Memory B cell (primary cell): Measurements from ENCODE around the gene KIAA1755.
A peak's percentile ranks its signal among the peaks of the same experiment; 100 is the strongest.

Source experiments
- ATAC-seq: fragments of 150-1000 bp; cut with Tn5 transposase; 2 replicates; pipeline ENCODE4 v1.10.0; 2021; ENCODE audit warnings: low read depth, mild to moderate bottlenecking, moderate library complexity
- DNase-seq, 2 donors: peaks; one replicate each; pipeline ENCODE4 v3.0.0; 2022; ENCODE audit warnings: low spot score in 2 of 2
- H3K27ac Mint-ChIP-seq: one replicate; pipeline ENCODE4 v1.8.0; 2022; ENCODE audit warnings: mild to moderate bottlenecking, moderate library complexity, mixed read lengths
- H3K27me3 Mint-ChIP-seq: one replicate; pipeline ENCODE4 v1.8.0; 2022; ENCODE audit warnings: mixed read lengths
- H3K36me3 Mint-ChIP-seq: one replicate; pipeline ENCODE4 v1.8.0; 2022; ENCODE audit warnings: mild to moderate bottlenecking, mixed read lengths
- H3K4me1 Mint-ChIP-seq: one replicate; pipeline ENCODE4 v1.8.0; 2022; ENCODE audit warnings: mixed read lengths
- H3K4me3 Mint-ChIP-seq: one replicate; pipeline ENCODE4 v1.8.0; 2022; ENCODE audit warnings: mild to moderate bottlenecking, moderate library complexity, mixed read lengths
- H3K9me3 Mint-ChIP-seq: one replicate; pipeline ENCODE4 v1.8.0; 2022; ENCODE audit warnings: mixed read lengths

The KIAA1755 gene

DNA sequence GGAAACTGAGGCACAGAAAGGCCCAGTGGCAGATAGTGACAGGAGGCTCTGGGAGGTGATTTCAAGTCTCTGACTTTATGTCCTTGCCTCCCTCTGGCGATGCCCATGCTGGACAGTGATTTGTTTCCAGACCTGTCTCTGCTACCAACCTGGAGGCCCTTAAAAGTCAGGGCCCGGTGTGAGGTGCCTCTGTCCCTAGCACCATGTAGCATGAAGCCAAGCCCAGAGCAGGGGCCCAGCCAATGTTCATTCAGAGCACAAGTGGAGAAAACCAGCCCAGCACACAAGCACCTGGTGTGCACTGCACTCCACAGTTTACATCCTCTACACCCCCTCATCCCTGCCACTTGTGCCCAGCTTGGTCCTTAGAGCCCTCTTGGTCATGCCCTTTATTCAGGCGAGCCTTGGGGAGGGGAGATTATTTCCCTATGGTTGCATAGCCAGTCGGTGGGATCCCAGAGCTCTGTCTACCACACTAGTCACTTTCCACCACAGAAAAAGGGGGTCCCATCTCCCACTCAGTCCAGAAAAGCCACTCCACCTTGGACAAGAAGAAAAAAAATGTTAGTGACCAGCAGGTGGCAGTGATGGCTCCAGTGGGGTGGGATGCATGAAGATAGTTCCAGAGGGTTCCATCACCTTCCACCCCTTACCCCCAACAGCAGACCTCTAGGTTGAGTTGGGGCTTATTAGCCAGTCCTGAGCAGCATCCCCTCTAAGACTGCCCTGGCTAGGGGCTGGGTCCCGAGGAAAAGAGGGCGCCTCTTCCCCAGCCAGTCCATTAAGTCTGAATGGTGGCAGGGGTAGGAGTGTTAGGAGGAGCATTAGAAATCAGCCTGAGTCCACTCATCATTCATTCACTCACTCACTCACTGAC, 30.9 kb downstream of the KIAA1755 start:
- H3K27me3 Mint-ChIP-seq: peaks cover 7% of the 10 kb centered on the region
- H3K36me3 Mint-ChIP-seq: no peaks in the 10 kb centered on the region

DNA sequence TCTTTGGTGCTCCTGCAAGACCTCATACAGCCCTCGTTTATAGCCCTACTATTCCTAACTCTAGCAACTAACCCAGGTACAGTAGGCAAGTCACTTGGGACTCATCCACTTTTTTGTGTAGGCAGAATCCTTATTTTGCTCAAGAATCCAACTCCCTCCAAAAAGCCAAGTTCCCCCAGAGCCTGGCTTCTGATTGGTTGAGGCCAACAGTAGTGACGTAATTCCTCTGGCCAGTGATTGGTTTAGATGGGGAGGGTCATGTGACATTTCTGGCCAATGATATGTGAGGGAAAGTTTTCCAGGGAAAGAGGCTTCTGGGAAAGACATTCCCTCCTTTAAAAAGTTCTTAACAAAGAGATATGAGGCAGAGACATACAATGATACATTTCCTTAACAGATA, 32.1 kb downstream of the KIAA1755 start:
- H3K27ac Mint-ChIP-seq: no peak overlapping the region
- DNase-seq (no peak), ATAC-seq (no peak)
- peaks cover 7% of the 10 kb centered on the region for H3K27me3 Mint-ChIP-seq
- H3K4me3 Mint-ChIP-seq: no peak overlapping the region
- H3K9me3 Mint-ChIP-seq: no peaks in the 10 kb centered on the region
- no peaks in the 10 kb centered on the region for H3K36me3 Mint-ChIP-seq
- H3K4me1 Mint-ChIP-seq: no peaks in the 10 kb centered on the region

More for the DNA sequence above, 30.9 kb downstream of the KIAA1755 start:
- H3K4me3 Mint-ChIP-seq: no peak overlapping the region
- no peaks in the 10 kb centered on the region for H3K9me3 Mint-ChIP-seq
- no peaks in the 10 kb centered on the region for H3K4me1 Mint-ChIP-seq
- DNase-seq: no peak
- no peak overlapping the region for H3K27ac Mint-ChIP-seq
- no peak for ATAC-seq

DNA sequence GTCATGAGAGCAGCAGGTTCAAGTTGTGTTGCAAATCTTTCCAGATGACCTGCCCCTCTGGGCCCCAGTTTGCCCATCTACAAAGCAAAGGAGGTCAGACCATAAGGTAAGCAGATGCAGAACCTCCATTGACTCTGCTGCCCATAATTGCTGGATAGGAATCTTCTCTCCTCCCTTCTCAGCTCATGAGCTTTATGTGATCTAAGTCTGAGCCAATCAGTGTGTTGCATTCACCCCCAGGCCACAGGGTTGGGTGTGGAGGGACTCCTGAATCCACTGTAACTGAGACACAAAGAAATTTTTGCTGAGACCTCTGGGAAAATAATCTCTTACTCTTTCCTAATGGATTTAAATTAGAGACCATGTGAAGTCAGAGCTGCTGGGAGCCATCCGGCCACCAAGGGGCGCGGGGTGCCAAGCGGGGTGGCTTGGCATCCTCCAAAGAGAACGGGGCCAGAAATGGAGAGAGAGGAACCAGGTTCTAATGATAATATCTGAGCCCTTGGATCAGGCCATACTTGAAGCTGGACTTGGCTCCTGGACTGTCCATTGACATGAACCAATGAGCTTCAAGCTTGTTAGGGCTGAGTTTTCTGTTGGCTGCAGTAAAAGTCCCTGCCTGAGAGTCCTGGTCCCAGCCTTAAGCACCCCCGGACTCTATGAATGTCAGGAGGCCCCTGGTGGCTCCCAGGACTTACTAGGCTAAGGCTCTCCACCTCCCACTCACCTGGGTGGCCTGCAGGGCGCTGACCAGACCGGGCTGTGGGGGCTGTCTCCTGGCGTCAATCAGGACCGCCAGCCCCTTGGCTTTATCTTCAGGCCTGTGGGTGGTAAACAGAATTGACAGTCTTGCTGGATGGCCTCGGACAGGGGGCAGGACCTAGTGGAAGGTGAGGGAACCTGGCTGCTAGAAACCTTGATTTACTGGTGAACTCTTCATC, 32.8 kb downstream of the KIAA1755 start:
- no peak overlapping the region for H3K27ac Mint-ChIP-seq
- H3K36me3 Mint-ChIP-seq: no peaks in the 10 kb centered on the region
- ATAC-seq (no peak), DNase-seq (no peak)
- H3K4me1 Mint-ChIP-seq: peaks cover 1% of the 10 kb centered on the region
- peaks cover 7% of the 10 kb centered on the region for H3K27me3 Mint-ChIP-seq
- no peaks in the 10 kb centered on the region for H3K9me3 Mint-ChIP-seq
- H3K4me3 Mint-ChIP-seq: no peak overlapping the region

DNA sequence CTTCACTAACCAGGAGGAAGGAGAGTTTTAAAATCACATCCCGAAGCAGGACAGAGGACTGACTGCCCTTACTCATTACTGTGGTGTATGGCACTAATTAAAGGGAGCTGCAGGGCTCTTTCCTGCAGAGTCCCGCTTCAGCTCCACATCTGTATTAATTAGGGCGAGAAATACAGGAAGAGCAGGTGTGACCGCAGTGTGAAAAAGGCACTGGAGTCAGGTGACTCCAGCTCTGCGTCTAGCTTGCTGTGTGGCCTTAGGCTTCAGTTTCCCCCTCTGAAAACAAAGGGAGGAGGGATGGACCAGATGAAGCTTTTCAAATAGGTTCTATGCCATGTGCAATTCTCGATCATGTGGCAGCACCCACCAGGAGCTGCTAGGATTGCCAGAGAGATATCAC, 34.0 kb downstream of the KIAA1755 start:
- no peak overlapping the region for H3K27ac Mint-ChIP-seq
- H3K4me3 Mint-ChIP-seq: no peak overlapping the region
- H3K9me3 Mint-ChIP-seq: no peaks in the 10 kb centered on the region
- DNase-seq: no peak
- ATAC-seq: no peak
- H3K4me1 Mint-ChIP-seq: peaks cover 4% of the 10 kb centered on the region
- H3K27me3 Mint-ChIP-seq: peaks cover 7% of the 10 kb centered on the region
- H3K36me3 Mint-ChIP-seq: no peaks in the 10 kb centered on the region

DNA sequence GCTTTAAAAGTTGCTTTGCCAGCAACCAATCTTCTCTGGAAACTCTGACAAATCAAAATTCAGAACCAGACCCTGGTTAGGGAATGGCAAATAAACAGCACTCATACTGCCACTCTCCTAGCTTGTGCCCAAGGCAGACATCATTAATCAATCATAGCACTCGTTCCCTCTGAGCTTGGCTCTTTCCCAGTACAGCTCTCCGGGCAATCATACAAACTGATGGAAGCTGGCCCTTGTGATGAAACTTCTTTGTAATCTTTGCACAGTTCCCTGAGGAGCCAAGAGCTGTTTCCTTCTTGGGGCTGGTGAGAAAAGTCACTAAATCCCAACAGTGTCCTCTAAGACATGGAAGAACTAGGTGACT, 34.7 kb downstream of the KIAA1755 start:
- no peak for DNase-seq
- Mint-ChIP-seq H3K27me3 (peaks cover 3% of the 10 kb centered on the region), H3K36me3 (no peaks in the 10 kb centered on the region), H3K9me3 (no peaks in the 10 kb centered on the region), H3K4me3 (no peak overlapping the region), H3K27ac (no peak overlapping the region), H3K4me1 (peaks cover 4% of the 10 kb centered on the region)
- ATAC-seq: no peak

DNA sequence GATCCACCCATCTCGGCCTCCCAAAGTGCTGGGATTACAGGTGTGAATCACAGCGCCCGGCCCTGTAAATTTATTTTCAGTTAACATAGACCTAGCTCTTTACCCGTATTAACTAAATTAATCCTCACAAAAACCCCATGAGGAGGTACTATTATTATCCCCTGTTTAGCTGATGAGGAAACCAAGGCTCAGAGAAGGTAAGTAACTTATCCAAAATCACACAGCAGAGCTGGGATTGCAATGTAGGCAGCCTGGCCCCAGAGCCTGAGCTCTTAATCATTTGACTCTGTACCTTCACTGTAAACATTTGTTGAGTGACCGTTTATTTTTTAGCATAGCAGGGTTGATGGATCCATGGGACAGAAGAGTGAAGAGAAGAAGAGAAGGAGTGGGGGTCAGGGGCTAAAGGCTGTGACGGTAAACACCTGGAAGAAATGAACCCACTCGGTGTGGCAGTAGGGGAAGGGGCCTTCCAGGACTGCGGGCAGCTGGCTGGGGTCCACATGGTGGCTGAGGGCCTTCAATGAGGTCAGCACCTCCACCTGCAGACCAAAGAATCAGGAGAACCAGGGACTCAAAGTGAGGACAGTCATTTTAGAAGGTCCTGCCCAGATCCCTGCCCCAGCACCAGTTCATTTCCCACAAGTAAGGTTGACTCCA, 35.2 kb downstream of the KIAA1755 start:
- Mint-ChIP-seq H3K36me3 (no peaks in the 10 kb centered on the region), H3K27me3 (peaks cover 2% of the 10 kb centered on the region), H3K4me1 (peaks cover 4% of the 10 kb centered on the region), H3K9me3 (no peaks in the 10 kb centered on the region), H3K4me3 (no peak overlapping the region), H3K27ac (no peak overlapping the region)
- no peak for DNase-seq
- ATAC-seq: no peak

DNA sequence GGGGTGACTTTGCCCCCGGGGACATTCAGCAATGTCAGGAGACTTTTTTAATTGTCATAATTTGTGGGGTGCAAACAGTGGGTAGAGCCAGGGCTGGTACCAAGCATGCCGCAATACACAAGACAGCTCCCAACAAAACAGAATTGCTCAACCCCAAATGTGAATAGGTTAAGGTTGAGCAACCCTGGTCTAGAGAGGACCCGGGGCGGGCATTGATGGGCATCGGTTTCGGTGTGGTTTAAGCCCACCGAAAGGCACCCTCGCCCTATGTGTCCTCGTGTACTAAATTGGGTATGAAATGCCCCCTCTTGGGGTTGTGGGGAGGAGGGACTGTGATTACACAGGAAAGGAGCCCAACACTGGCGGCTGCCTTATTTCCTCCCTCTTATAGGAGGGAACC, 36.0 kb downstream of the KIAA1755 start:
- Mint-ChIP-seq H3K4me3 (no peak overlapping the region), H3K36me3 (no peaks in the 10 kb centered on the region), H3K27ac (no peak overlapping the region), H3K4me1 (peaks cover 4% of the 10 kb centered on the region), H3K27me3 (no peaks in the 10 kb centered on the region), H3K9me3 (no peaks in the 10 kb centered on the region)
- no peak for DNase-seq
- no peak for ATAC-seq

DNA sequence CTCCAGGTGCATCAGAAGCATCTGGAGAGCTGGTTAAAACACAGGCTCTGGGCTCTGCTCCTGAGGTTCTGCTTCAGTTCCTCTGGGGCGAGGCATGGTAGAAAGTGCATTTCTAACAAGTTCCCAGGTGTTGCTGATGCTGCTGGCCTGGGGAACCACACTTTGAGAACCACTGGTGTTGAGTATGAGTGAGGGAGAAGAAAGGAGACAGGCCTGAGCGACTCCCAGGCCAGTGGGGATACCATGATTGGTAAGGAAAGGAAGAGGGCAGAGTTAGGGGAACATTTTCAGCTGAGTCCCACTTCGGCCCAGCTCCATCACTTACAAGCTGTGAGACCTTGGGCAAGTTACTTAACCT, 36.8 kb downstream of the KIAA1755 start:
- DNase-seq (no peak), ATAC-seq (no peak)
- Mint-ChIP-seq H3K36me3 (no peaks in the 10 kb centered on the region), H3K4me3 (no peak overlapping the region), H3K27me3 (no peaks in the 10 kb centered on the region), H3K27ac (no peak overlapping the region), H3K9me3 (no peaks in the 10 kb centered on the region), H3K4me1 (peaks cover 4% of the 10 kb centered on the region)

DNA sequence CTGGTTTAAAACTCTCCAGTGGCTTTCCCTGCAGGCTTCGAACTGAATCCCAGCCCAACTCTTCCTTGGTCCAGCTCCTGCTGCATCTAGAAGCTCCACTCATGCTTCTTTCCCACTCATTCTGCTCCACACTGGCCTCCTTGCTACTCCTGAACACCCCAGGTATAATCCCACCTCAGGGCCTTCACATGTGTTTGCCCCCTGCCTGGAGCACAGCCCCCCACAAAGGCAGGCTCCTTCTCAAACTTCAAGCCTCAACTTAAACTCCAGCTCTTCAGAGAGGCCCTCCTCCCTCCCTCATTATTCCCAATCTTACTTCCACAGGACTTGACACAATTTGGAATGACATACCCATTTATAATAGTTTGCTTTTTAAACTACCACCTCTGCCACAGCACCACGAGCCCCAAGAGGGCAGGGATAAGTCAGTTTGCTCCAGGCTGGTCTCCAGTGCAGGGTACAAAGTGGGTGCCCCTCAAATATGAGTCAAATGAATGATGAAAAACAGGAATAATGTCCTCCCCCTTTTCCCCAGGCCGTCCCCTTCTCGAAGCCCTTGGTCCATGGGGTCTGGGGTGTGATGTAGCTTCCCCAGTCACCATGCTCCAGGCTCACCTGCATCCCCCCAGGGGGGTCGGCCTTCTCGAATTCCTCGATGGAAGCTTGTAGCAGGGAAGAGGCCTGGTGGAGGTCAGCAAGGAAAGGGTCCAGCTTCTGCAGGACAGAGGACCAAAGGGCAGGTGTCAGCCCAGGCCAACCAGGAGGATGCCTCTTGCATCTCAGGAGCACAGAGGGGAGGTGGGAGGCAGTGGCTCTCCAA, 37.4 kb downstream of the KIAA1755 start:
- no peak for ATAC-seq
- Mint-ChIP-seq H3K4me1 (peaks cover 4% of the 10 kb centered on the region), H3K9me3 (no peaks in the 10 kb centered on the region), H3K36me3 (no peaks in the 10 kb centered on the region), H3K27me3 (no peaks in the 10 kb centered on the region), H3K4me3 (no peak overlapping the region), H3K27ac (no peak overlapping the region)
- DNase-seq: no peak

DNA sequence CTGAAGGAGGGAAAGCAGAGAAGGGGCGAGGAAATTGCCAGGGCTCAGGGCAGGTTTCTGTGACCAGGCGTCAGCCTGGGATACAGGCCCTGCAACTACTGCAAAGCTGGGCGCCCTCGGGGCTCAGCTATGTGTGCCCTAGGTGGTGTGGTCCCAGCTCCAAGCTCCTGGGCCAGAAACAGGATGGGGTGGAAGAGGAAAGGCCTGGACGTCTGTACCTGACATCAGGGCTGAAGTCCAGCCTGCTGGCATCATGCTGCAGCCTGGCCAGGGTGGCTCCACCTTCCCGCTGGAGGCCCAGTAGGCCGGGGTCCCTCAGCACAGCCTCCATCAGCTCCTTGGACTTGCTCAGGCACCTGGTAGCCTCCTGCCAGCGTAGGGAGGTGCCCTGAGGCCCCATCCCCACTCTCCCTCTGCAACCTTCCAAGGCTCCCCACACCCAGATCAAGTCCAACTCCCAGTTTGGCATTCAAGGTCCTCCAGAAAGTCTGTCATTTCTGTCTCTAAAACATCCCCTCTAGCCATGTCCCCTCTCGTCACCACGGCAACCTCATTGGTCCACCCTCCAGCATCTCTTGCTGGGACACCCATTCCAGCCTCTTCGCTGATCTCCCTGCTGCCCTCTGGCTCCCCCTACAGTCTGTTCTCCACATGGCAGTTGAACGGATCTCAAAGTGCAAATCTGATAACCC, 38.2 kb downstream of the KIAA1755 start:
- H3K4me1 Mint-ChIP-seq: peaks cover 4% of the 10 kb centered on the region
- ATAC-seq (peak; percentile 51), DNase-seq (peak; percentile 65 to 70)
- no peaks in the 10 kb centered on the region for H3K36me3 Mint-ChIP-seq
- H3K27me3 Mint-ChIP-seq: no peaks in the 10 kb centered on the region
- H3K27ac Mint-ChIP-seq: no peak overlapping the region
- H3K9me3 Mint-ChIP-seq: no peaks in the 10 kb centered on the region
- no peak overlapping the region for H3K4me3 Mint-ChIP-seq

DNA sequence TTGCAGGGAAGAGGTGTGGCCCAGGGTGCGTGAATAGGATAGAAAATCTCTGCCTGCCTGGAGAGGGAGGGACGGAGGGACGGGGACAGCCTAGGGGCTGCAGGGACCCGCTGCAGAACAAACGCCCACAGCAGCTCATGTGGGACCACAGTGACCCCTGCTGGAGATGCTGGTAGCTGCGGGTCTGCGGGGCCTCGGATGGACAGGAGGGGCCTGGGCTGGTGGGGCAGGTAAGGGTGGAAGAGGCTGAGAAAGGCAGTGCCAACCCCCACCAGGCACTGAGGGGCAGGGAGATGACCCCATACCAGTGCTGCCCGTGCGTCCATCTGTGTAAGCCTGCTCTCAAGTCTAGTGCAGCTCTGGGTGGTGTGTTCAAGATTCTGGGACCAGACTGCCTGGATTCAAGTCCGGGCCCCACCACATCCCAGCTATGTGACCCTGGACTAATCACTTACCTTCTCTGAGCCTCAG, 39.4 kb downstream of the KIAA1755 start:
- H3K4me1 Mint-ChIP-seq: peaks cover 4% of the 10 kb centered on the region
- DNase-seq (peak; percentile 80 to 90), ATAC-seq (peak; percentile 81)
- H3K36me3 Mint-ChIP-seq: no peaks in the 10 kb centered on the region
- no peaks in the 10 kb centered on the region for H3K27me3 Mint-ChIP-seq
- no peak overlapping the region for H3K4me3 Mint-ChIP-seq
- H3K27ac Mint-ChIP-seq: no peak overlapping the region
- no peaks in the 10 kb centered on the region for H3K9me3 Mint-ChIP-seq

DNA sequence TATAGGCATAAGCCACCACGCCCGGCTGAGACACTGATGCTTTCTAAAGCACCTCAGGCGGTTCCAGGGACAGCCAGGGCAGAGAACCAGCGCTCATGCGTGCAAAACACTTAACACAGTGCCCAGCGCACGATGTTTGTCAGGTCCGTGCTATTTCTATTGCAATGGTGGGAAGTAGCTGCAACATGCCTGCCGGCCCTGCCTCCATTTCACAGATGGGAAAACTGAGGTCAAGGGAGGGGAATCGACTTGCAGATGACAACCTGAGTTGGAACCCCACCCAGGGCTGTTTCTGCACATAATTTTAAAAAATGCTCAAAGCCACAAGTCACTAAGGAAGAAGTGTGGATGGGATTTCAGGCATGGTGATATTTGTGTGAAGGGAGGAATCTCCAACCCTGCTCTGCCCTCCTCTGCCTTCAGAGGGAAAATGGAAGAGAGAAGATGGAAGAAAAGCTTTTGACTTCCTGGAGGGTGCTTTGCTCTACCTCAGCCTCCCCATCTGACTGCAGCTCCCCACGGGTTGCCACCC, 39.9 kb downstream of the KIAA1755 start:
- Mint-ChIP-seq H3K27ac (no peak overlapping the region), H3K27me3 (no peaks in the 10 kb centered on the region), H3K4me1 (peaks cover 4% of the 10 kb centered on the region), H3K9me3 (no peaks in the 10 kb centered on the region), H3K4me3 (no peak overlapping the region), H3K36me3 (no peaks in the 10 kb centered on the region)
- DNase-seq (no peak), ATAC-seq (no peak)
